Measurements from ENCODE around the gene CNTN5. TPM values are rescaled to one million over a fixed set of nuclear protein-coding genes. Genes with fewer than 3 reads are reported as not detected.

The CNTN5 gene
- total RNA-seq, 1 experiment from 2014 or later = not detected

DNA sequence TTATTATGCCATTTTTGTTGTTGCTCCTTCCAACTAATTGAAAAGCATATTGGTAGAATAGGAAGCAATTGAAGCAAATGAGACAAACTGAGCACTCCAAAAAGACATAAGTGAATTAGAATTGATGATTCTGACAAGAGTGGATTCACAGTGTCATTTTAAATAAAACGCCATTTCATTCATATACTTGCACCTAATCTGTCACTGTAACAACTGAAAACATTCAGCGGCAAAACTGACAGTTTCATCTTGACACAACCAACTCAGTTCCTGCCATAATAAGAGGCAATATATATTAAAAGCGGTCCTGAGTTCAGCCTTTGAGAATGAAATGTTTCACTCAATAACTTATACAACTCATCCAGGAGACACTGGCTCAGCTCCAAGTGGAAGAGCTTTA lies 306.8 kb downstream of the CNTN5 start:
- no peak overlapping the region for H3K4ac ChIP-seq (ENCODE audit: low read depth, low read length)
- no peak overlapping the region for H2BK5ac ChIP-seq (ENCODE audit: insufficient read length, low read length)
- no peaks in the 10 kb centered on the region for H4K20me1 ChIP-seq (ENCODE audit: control insufficient read depth, insufficient read depth, insufficient read length)
- no peaks in the 10 kb centered on the region for H3K27me3 Mint-ChIP-seq (ENCODE audit: low read depth)
- H3K14ac ChIP-seq (ENCODE audit: insufficient read depth, low read length) = no peak overlapping the region
- H3K9ac ChIP-seq (ENCODE audit: extremely low read depth, insufficient read length, low read length) = no peak overlapping the region
- H3K36me3 Mint-ChIP-seq (ENCODE audit: insufficient read depth in 1 of 3, low read depth in 3 of 3) = no peaks in the 10 kb centered on the region
- no peak for DNase-seq
- no peak overlapping the region for H3K4me2 ChIP-seq (ENCODE audit: insufficient read depth, insufficient read length, low read length)
- no peak overlapping the region for H3K56ac ChIP-seq (ENCODE audit: insufficient read length, low read depth, low read length)
- H3T11ph ChIP-seq (ENCODE audit: low read length) = no peak overlapping the region
- no peak overlapping the region for H3K4me3 Mint-ChIP-seq
- no peaks in the 10 kb centered on the region for H3K9me3 Mint-ChIP-seq
- H3K9me3 ChIP-seq (ENCODE audit: control insufficient read depth, low read depth, low read length) = no peaks in the 10 kb centered on the region
- H2BK120ac ChIP-seq (ENCODE audit: low read depth, low read length, poor library complexity, severe bottlenecking) = no peak overlapping the region
- no peak overlapping the region for H4K8ac ChIP-seq (replicated peaks; ENCODE audit: insufficient read length, low read depth, low read length)
- H3K27ac Mint-ChIP-seq = no peak overlapping the region
- H2BK20ac ChIP-seq (ENCODE audit: low read depth, low read length, poor library complexity, severe bottlenecking) = no peak overlapping the region
- no peak overlapping the region for H2BK15ac ChIP-seq (ENCODE audit: low read depth, low read length)
- H3K79me1 ChIP-seq (ENCODE audit: insufficient read depth, low read depth, low read length, poor library complexity, severe bottlenecking) = no peaks in the 10 kb centered on the region
- no peak overlapping the region for H4K91ac ChIP-seq (ENCODE audit: insufficient read length, low read depth, low read length)
- H3K27me3 ChIP-seq (ENCODE audit: insufficient read depth, low read length) = no peaks in the 10 kb centered on the region
- no peaks in the 10 kb centered on the region for H3K79me2 ChIP-seq (ENCODE audit: insufficient read depth, low read length)
- no peak for TF ChIP-seq CTCF (conservative IDR thresholded peaks at IDR 0.05)
- no peaks in the 10 kb centered on the region for H3K23me2 ChIP-seq (ENCODE audit: insufficient read length, low read depth, low read length, poor library complexity, severe bottlenecking)
- H3K18ac ChIP-seq (ENCODE audit: insufficient read length, low read depth, low read length) = no peak overlapping the region
- no peak overlapping the region for H4K5ac ChIP-seq (ENCODE audit: insufficient read length, low read depth, low read length)
- H3K27ac ChIP-seq (ENCODE audit: insufficient read length, low read depth, low read length) = no peak overlapping the region
- H3K4me1 Mint-ChIP-seq = peaks cover 10 to 13% of the 10 kb centered on the region in 2 experiments
- no peaks in the 10 kb centered on the region; the same call in 1 of the 2 replicates for H3K4me1 ChIP-seq (ENCODE audit: insufficient read depth, low read length)
- H2AFZ ChIP-seq (ENCODE audit: low read length) = no peak overlapping the region
- H2BK12ac ChIP-seq (ENCODE audit: insufficient read length, low read depth, low read length) = no peak overlapping the region
- no peak overlapping the region for H2AK5ac ChIP-seq (ENCODE audit: insufficient read length, low read length)
- WGBS (ENCODE audit: extremely low coverage, insufficient read length, low lambda C conversion rate) = no CpG with 5 or more reads among the region's 3 CpGs
- H3K23ac ChIP-seq (ENCODE audit: insufficient read length, low read depth, low read length) = no peak overlapping the region
